ENCODE results near the gene KCNIP3.
"Not testable (repeated sequence)": the region's sequence is repeated elsewhere in the genome, so short reads cannot be mapped to it uniquely, and the experiment has no call there.

- TF ChIP-seq SREBF2 (CRISPR knock-in tag; IDR thresholded peaks at IDR 0.05); ZNF165 (CRISPR knock-in tag; IDR thresholded peaks at IDR 0.05; ENCODE audit: borderline replicate concordance); FOSL1 (tag; conservative IDR thresholded peaks at IDR 0.05); ZNF707 (CRISPR knock-in tag; conservative IDR thresholded peaks at IDR 0.05); BRCA1 (IDR thresholded peaks at IDR 0.05); BRCA1 (CRISPR knock-in tag; IDR thresholded peaks at IDR 0.05): not testable (repeated sequence)
- TF ChIP-seq, protein P1, sequence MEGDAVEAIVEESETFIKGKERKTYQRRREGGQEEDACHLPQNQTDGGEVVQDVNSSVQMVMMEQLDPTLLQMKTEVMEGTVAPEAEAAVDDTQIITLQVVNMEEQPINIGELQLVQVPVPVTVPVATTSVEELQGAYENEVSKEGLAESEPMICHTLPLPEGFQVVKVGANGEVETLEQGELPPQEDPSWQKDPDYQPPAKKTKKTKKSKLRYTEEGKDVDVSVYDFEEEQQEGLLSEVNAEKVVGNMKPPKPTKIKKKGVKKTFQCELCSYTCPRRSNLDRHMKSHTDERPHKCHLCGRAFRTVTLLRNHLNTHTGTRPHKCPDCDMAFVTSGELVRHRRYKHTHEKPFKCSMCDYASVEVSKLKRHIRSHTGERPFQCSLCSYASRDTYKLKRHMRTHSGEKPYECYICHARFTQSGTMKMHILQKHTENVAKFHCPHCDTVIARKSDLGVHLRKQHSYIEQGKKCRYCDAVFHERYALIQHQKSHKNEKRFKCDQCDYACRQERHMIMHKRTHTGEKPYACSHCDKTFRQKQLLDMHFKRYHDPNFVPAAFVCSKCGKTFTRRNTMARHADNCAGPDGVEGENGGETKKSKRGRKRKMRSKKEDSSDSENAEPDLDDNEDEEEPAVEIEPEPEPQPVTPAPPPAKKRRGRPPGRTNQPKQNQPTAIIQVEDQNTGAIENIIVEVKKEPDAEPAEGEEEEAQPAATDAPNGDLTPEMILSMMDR (IDR thresholded peaks at IDR 0.05 in 2 of 3, conservative IDR thresholded peaks at IDR 0.05 in 1 of 3; ENCODE audit: insufficient read depth in 2 of 3, low read depth in 1 of 3, low read length in 3 of 3) = not testable (repeated sequence)
Measured at GRCh38 chr2:95402004-95402369, 104.8 kb downstream of the KCNIP3 start.

Measured in K562 (cell line).